Mucosa of gallbladder (tissue), 1 donor: ENCODE measurements around the gene BMP10. TPM values are rescaled to one million over a fixed set of nuclear protein-coding genes. Genes with fewer than 3 reads are reported as not detected.
A peak's percentile ranks its signal among the peaks of the same experiment; 100 is the strongest.

Experiments used
- DNase-seq: peaks from one replicate; pipeline ENCODE4 v3.0.0-alpha.2; 2020; ENCODE audit warnings: low spot score
- total RNA-seq: library from RNA; stranded (reverse); gene quantifications from one replicate; pipeline ENCODE4 v1.2.1, GENCODE V29; 2021
- donor health status: DM: no; HTN: no; CAD: no.

BMP10 gene
- total RNA-seq, 1 donor from 2014 or later = not detected

DNA sequence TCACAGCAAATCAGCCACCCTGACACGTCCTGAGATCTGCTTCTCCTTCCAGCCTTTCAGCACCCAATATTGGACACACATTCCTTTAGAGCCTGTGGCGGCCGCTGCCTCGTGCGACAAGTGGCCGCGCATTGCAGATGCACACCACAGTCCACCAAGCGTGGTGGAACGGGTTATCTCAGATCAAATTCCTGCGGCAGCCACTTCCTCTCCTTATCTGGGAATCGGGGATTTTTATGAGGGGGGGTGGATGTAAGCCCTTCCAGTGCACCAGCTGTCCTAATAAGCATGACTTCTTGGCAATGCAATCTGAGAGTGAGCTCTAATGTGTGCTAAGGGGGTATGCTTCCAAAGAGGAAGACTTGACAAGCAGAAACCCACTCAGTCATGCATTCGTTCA lies 18.3 kb upstream of the BMP10 start:
- DNase-seq = no peak

DNA sequence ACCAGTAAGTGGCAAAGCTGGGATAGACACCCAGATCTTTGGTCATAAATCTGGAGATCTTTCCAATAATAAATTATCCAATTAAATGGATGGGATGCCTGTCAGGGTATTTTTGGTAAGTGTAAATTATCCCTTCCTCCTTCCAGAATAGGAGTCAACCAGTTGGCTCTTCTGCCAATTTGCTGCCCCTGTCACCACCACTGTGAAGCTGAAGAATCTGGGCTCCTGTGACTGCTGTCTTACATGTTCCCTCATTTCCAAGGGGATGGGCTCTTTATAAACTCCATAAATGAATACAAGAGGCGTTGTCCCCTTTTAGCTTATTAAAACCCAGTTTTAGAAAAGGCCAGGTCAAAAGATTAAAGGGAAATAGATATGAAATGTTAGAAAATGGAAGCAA lies 17.8 kb upstream of the BMP10 start:
- DNase-seq = no peak

DNA sequence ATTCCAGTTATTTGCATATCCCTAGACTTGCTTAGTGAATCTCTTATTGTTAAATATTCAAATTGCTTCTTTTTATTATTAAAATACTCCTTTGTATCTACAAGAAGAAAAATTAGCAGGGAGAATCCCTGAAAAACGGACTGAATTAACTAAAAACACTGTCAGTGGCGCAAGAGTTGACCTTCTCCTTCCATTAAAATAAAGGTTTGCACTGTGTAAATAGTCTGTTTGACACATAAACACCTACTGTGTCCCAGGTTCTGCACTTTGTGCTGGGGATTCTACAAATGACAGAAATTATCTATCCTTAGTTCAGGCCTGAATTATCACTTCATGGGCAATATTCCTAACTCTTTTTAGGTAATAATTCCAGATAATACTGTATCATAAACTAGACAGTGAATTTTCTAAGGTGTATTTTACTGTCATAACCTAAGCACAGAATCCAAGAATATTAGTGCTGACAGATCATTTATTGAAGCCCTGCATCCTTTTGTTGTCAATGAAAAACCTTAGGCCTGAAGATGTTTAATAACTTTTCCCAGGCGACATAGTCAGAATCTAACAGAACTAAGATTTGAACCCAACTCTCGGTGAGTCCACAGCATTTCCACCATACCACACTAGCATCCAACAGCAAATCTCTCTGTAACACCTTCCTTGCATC lies 17.0 kb upstream of the BMP10 start:
- no peak for DNase-seq

DNA sequence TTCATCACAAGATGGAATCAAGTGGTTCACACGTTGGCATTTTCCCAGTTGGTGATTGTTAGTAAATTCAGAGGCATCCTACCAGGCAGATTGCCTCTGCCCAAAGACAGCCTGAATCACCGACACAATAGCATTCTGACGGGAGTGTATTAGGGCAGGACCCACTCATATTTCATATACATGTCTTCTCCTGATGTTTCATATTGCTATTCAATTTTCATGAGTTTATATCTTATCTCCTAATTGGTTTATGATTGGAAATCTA lies 14.5 kb upstream of the BMP10 start:
- DNase-seq = no peak

DNA sequence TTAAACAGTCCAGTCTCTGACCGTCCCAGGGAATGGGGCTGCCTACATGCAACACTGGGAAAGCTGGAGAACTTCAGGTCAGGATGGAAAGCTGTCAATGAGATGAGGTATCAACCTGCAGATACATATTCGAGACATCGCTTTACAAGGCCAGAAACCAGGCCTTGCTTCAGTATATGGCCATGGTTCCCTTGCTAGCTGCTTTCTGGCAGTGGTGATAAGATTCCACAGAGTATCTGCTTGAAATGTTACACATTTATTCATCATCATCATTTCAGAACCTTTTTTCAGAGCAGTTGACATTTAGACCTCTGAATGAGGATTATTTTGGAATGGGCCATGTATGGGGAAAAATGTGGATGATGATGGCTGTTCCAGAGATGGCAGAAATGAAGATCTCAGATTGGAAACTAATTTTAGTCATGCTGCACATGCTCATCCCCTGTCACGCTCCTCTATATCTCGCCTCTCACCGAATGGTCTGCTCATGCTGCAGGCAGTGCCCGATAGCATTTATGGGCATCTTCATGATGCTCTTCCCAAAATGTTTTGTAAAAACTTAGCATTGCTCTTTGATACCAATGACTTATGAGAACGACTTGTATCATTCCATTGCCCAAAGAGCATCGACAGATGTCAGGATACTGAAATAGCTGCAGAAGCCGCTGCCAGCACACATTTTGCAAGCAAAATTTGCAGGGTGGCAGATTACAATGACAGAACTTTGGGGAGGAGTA lies 14.0 kb upstream of the BMP10 start:
- no peak for DNase-seq

DNA sequence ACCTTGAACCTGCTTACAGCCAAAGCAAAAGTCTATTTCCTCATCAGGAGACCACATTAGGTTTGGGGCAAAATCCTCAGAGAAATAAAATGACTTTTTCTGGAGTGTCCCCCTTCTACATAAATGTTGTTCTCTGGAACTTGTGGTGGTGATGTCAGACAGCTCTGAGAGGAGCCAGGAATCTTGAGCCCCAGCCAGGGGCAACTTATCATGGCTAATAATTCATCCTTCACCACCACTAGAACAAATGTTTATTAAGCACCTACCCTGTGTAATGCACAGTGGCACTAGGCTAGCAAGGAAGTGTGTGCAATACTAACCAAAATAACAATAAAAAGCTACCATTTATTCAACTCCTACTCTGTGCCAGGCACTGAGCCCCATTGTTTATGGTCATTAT lies 9.0 kb upstream of the BMP10 start:
- no peak for DNase-seq

DNA sequence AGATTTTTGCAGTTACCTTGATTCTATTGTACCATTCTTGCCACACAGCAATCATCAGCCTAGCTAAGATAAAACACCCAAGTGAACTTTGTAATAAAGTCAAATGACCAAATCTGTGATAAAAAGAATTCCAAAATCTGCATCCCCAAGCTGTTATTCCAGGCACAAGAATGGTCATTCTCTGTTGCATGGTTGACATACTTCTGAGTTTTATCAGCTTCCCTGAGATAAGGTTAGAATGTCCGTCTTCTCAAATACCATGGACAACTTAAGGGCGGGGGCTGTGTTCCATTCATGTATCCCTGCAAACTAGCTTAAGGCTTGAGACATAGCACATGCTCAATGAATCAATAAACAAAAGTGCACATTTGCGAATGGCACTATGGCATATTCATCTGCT lies 8.1 kb upstream of the BMP10 start:
- no peak for DNase-seq

DNA sequence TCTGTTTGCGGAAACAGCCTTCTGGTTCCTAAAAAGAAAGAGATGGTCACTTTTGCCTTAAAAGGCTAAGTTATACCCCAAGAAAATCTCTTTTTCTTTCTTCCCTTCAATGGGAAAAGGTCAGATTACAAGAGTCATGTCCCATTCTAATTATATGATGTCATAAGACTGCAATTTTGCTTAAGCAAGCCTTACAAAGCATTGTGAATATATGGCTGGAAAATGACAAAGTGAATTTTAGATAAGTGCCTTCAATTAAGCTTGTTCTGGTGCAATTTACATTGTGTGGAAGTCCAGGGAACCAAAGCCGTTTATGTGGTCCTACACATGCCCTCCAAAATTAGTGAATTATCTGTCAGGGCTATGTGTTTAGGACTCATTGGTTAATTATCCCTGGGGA lies 7.6 kb upstream of the BMP10 start:
- DNase-seq = no peak

DNA sequence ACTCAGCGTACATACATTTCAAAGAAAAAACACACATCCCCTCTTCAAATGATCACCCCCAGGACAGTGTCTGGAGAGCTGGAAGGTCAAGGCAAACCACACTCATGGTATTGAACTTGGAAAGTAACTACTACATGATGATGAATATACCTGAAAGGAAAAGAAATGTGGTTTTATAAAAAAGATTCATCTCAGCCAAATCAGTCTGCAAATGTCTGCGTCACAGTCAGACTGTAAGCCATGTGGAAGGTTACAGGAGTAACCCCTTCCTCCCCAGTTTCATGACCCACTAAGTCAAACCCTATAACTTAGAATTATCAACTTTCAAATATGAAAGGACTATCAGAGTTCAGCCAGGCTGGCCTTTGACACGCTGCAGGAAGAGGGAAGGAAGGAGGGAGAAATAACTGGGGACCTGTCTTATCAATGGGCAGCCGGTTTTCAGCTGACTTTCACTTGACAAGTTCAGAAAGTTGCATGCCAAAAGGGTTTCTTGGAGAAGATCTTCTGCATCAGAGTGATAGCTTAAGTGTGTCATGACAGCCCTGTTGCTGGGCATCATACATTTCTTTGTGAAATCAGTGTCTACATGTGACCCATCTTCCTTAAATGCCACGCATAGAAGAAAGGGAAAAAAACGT lies 7.0 kb upstream of the BMP10 start:
- no peak for DNase-seq

DNA sequence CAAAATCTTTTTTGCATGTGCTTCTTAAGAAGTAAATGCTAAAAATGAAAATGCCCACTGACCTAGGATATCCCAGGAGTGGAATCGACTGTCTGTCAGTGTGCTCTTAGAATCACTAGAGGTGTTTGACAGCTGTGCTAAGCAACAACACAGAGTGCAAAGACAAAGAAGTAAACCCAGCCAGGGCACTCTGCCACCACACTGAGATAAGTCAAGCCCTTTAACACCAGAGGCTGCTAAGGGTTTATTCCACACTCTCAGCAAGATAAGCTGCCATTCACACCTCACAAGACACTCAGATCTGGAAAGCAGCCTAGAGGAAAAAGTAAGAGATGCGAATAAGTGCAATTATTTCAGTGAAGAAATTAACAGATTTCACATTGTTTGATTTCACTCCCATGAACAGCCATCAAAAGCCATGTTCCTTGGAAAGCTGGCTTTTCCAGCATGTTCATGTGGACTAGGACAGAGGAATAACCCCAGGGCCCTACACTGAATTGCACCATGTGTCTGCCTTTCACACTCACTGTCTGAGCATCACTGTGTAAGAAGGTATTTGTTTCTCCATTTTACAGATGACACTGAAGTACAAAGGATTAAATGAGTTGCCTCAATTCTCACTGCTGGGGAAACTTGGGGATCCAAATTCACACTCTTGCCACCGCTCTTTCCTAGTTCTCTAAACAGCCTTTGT lies 6.0 kb upstream of the BMP10 start:
- peak; percentile 18 for DNase-seq

DNA sequence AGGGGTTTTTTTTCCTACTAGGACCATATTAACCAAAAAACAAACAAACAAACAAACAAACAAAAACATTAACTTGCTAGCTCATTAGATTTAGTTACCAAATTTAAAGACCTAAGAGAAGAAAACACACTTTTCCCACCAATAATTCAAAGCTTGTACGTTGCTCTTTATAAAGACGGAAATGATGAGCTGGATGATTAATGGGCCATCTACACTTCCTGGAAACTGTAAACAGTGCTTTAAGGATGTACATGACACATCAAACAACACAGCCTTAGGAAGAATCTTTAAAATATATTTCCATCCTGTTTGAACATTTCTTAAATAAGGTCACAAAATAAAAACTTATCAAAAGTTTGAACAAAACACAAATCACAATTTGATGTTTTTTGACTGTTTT lies 982 bp downstream of the BMP10 start:
- no peak for DNase-seq

DNA sequence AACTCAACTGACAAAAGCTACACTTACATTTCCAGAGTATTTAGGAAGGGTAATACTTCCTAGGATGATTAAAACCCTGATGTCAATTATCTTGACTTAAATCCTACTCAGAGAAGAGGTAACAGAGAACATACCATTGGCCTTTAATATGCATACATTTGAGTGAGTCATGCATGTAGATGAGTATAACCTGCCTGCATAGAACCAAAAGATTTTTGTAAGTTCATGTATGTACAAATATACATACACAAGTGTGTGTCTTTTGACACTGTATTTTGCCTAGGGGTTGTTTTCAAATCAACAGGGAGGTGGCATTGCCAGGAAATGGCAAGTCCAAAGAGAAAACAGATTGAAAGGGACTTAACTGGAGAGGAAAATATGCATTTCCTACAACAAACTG lies 6.1 kb downstream of the BMP10 start:
- DNase-seq = no peak

DNA sequence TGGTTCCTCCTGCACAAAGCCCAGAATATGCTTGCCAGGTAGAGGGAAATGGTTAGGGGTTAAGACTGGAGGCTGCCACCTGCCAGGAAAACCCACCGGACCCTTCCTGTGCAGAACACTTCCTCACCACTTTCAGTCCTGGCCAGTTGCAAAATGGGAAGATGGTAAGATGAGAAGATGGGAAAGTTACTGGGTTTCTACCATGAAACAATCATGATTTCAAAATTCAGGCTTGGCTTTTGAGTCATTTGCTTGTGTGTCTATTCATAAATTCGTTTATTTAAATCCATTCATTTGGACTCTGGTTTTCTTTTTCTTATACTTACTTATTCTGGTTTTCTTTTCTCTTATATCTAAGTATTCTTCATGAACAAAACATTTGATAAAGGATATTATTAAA lies 7.2 kb downstream of the BMP10 start:
- no peak for DNase-seq

DNA sequence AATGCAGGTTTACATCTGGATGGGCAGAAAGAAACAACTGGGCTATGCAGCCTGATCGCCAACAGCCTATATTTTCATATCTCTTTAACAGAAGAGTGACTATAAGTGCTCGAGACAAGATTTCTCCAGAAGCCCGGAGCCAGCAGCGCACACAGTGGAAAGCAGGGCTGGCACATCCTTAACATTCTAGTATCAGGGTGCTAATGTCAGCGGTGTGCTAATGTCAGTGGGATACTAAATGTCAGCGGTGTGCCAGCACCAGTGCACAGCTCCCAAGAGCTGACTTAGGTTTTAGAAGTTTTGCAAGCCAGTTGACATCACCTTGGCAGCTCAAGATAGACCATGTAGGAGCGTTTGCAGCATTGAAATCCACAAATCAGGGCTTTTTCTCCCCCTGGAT lies 8.3 kb downstream of the BMP10 start:
- DNase-seq = no peak

DNA sequence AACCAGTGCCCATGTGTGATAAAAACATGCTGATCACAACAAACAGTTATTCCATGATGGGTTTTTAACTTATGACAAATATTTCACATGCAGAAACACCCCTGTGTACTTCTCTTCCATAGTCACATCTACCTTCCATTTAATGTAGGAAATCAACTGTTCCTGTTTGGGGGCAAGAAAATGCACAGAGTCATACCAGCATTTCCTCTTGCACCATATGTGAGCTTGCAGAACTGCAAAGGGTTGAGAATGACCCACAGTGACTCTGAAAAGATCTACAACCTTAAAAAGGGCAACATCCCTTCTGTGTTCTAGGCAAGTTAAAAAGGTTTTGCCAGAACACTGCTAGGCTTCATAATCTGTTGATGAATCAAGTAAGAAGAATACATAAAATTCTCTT lies 9.9 kb downstream of the BMP10 start:
- DNase-seq = no peak

DNA sequence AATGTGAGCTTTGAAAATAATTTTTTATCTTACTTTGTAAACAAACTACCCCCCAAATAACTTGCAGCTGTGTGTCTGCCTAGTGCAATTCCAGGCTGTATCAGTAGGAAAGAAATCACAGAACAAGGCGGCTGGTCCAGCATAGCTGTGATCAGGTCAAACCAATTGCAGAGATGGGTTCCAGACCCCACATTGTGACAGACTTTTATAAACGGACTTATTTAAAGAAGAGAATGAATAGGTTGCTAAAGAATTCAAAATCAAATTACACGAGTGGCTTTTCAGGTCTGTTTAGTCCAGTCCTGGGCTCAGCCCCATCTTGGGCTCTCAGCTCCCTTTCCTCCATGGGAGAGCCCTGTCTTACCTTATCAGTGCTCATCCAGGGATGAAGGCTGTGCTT lies 11.1 kb downstream of the BMP10 start:
- no peak for DNase-seq

DNA sequence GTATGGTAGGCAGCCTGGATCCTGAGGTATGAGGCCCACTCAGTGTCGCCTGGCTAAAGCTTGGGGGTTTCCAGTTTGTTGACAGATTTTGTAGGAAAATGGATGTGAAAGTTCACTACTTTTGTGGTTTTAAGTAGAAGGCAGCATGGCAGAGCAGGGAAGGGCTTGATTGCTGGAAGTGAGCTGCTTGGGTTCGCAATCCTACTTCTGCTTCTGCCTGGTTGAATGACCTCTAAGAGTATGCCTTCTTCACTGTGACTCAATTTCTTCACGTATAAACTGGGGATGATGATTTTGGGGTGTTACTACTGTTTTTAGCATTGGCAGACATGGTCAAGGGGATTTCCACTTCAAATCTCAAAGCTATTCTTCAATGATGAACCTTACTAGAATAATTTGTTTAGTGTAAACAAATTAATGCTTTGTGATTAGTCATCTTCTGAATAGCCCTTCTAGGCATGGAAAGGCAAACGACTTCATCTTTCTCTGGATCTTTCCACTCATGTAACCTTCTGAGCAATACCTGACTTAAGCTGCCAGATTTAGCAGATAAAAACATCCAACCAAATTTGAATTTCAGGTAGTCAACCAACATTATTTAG lies 13.2 kb downstream of the BMP10 start:
- no peak for DNase-seq

DNA sequence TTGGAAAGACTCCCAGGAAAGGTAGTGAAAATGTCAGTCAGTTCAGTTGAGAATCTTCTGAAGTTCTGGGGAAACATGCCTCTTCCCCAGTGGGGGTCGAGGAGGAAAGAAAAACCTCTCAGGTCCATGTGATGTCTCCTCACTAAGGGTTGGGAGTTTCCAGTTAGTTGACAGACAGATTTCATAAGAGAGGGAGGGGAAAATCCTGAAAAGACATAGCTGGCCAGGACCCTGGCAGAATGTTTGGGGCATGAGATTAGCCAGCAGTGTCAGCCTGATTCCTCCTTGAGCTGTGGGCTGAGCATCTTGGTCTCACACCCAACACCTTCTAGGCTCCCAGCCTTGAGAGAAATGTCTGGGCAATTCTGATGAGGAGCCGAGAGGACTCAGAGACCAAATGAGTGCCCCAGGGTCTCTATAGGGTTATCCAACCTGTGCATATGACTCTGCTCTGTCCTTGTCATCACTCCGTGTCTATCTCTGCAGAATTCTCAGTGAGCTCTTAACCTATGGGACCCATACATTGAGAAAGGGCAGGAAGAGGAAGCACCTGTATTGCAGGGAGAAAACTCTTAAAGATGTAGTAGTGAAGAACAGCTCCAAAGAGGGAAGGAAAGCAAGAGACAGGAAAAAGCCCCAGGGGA lies 13.9 kb downstream of the BMP10 start:
- DNase-seq = no peak

DNA sequence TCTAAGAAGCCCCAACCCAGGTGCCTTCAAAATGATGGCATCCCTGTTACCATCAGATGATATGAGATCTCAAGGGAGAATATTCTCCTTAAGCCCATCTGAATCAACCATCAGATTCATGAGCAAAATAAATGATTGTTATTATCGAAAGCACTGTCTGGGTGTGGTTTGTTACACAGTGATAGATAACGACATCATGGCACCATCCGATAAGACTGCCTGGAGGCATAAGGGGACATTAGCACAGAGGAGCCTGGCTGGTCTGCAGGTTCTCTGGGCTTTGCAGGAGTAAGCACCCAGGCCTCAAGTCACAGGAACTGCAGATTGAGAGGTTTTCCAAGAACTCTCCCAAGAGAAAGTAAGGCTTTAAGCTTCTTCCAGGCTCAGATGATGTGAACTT lies 15.6 kb downstream of the BMP10 start:
- no peak for DNase-seq

DNA sequence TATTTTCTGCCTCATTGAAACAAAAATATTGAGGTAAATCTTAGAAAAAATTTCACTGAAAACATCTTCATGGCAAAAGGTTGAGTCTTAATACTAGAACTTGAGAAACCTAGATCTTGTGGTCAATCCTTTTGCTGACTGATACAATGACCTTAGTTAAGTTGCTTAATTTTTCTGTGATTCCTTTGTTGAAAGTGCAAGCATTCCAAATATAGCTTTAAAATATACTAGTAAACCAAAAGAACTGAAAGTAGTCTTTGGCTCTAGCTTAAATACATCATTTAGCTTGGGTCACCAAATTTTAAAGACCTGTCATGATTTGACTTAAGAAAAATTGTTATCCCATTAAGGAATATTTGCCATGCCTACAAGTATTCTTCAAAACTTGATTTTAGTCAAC lies 16.7 kb downstream of the BMP10 start:
- no peak for DNase-seq

DNA sequence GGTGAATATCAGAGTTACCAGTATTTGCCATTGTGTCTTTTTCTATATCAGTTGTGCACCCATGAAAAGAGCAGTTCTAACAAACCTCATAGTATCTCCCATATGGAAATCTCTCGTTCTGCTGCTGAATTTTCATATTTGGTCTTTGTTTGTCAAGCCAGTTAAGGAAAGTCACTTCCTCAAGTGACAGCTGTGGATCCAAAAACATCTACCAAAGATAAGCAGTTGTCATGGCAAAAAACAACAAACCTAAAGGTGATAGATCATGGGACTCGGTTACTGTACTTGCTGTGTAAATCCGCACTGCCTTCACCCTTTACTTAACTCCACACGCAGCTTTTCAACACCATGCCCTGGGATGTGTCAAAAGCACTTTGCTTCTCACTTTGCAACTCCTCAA lies 17.3 kb downstream of the BMP10 start:
- DNase-seq = no peak

DNA sequence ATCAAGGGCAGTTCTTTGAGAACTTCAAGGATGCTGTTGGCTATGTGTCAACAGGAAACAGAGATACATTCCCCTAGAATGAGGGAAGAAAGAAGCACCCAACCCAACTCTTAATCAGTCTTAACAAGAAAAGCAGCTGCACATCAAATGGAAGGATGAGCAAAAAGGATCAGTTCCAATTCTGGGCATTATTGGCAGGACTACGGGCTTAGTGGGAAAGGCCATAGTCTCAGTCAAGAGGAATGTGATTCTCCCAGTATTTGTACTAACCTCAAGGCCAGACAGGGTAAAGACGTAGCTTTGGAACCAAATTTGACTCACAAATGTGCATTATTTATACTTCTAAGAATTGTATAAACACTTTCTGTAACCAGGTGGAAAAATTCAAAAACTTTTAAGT lies 18.2 kb downstream of the BMP10 start:
- DNase-seq = no peak
